Sigmoid colon (tissue), 3 donors: Measurements from ENCODE around the gene SORCS2.

Source experiments
- POLR2A ChIP-seq, 2 donors: fragments of 450-650 bp; IDR thresholded peaks; one replicate each; pipeline ENCODE4 v1.6.1; 2016; ENCODE audit warnings: antibody characterized with exemption in 2 of 2, mild to moderate bottlenecking in 2 of 2, moderate library complexity in 2 of 2
- TF ChIP-seq, protein P1 (sequence below), 4 experiments: fragments of 450-650 bp in 3 of 4; fragments of 200-600 bp in 1 of 4; IDR thresholded peaks; one replicate each; pipeline ENCODE4 v1.5.1; 2016 to 2019; ENCODE audit warnings: antibody characterized with exemption in 4 of 4, mild to moderate bottlenecking in 3 of 4, moderate library complexity in 2 of 4

DNA sequence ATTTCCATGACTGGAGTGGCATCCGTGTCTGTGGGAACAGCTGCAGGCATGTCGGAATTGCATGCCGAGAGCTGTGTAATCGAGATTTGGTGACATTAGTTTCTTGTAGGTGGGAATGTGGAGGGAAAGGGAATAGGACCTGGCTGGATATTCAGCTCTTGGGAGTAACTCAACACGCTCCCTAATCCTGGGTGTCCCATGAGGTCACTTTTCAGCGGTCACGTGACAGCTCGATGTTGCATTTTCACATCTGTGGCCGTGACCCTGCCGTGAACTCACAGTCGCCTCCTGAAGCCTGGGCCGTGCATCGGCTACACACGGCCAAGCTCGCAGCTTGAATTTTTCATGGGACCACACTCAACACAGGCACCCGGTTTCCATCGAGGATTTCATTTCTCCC lies 268.2 kb downstream of the SORCS2 start:
- TF ChIP-seq, protein P1, sequence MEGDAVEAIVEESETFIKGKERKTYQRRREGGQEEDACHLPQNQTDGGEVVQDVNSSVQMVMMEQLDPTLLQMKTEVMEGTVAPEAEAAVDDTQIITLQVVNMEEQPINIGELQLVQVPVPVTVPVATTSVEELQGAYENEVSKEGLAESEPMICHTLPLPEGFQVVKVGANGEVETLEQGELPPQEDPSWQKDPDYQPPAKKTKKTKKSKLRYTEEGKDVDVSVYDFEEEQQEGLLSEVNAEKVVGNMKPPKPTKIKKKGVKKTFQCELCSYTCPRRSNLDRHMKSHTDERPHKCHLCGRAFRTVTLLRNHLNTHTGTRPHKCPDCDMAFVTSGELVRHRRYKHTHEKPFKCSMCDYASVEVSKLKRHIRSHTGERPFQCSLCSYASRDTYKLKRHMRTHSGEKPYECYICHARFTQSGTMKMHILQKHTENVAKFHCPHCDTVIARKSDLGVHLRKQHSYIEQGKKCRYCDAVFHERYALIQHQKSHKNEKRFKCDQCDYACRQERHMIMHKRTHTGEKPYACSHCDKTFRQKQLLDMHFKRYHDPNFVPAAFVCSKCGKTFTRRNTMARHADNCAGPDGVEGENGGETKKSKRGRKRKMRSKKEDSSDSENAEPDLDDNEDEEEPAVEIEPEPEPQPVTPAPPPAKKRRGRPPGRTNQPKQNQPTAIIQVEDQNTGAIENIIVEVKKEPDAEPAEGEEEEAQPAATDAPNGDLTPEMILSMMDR (IDR thresholded peaks at IDR 0.05) = no peak
- no peak for TF ChIP-seq POLR2A (IDR thresholded peaks at IDR 0.05)
